GM12891 (cell line): Measurements from ENCODE around the gene EGFR.

ENCODE experiments used
- POLR2A ChIP-seq: IDR thresholded peaks from 2 replicates; pipeline ENCODE4 v1.6.1; 2011; ENCODE audit warnings: low read depth, low read length, control low read depth
- POLR2AphosphoS5 ChIP-seq: IDR thresholded peaks from 2 replicates; pipeline ENCODE4 v1.6.1; 2011; ENCODE audit warnings: low read depth, low read length, control low read depth
- SPI1 ChIP-seq: IDR thresholded peaks from 2 replicates; pipeline ENCODE4 v1.6.1; 2011; ENCODE audit warnings: low read depth, low read length, control low read depth

DNA sequence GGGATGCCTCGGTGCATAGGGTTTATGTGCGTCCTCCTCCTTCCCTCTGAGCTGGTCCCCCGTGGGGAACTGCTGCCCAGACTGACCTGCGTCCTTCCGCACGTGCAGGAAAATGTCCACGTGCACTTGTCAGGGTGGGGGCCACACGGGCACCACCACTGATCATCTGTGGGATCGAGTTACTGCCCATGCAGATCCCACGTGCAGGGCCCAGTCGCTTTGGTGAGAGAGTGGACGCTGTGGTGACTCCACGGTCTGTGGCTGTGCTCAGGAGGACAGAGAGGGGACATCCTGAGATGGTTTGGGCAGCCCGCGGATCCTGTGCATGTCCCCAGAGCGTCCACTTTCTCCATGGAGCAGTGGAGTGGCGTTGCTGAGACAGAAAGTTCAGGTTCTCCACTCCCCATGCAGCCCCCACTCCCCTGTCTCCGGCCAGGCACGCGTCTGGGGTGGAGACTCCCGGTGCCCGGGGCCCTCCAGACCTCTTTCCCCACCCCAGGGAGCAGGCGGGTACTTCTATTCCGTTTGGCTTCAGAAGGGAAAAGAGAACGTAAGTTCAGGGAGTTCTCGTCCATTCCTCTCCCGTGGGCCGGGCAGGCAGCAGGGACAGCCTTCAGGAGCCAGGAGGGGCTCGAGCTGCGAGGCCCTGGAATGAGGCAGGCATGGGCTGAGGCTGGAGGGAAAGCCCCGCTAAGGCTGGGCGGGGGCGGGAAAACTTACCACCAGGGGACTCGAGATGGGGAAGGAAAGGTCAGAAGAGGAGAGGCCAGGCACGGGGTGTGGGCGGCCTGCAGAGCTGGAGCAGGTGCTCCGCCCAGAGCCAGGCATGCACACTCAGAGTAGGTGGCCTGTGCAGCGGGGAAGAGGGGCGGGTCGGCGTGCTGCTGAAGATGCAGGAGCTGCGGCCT is 59.9 kb downstream of the EGFR start:
- no peak for TF ChIP-seq SPI1
- TF ChIP-seq POLR2AphosphoS5: no peak
- TF ChIP-seq POLR2A: no peak
